ENCODE data around the gene CTXND1.

CTXND1 gene

GRCh38 chr15:80242802-80243201 lies 9.2 kb downstream of the CTXND1 start:
- Histone ChIP-seq H3K9me3 (ENCODE audit: insufficient read depth, low read length) (no peaks in the 10 kb centered on the region), H3K4me2 (ENCODE audit: low read length) (no peak overlapping the region; the same call in 1 of the 2 replicates), H3K79me2 (ENCODE audit: low read length) (no peaks in the 10 kb centered on the region), H3K27me3 (ENCODE audit: low read depth, low read length) (peaks cover 16% of the 10 kb centered on the region), H3K36me3 (replicated peaks; ENCODE audit: low read depth, low read length) (no peaks in the 10 kb centered on the region), H3K4me1 (ENCODE audit: low read length) (peaks cover 13% of the 10 kb centered on the region), H2AFZ (ENCODE audit: low read depth, low read length) (peak overlapping the region; percentile 97), H3K9ac (ENCODE audit: low read length) (no peak overlapping the region), H3K27ac (ENCODE audit: low read length) (no peak overlapping the region), H3K4me3 (ENCODE audit: low read length) (no peak overlapping the region), H4K20me1 (ENCODE audit: insufficient read depth, low read length) (no peaks in the 10 kb centered on the region)
- no peak for TF ChIP-seq EZH2phosphoT487 (IDR thresholded peaks at IDR 0.05; ENCODE audit: low read depth)
- TF ChIP-seq CTCF (IDR thresholded peaks at IDR 0.05; ENCODE audit: low read depth, low read length), result no peak

- H3K27me3 ChIP-seq (ENCODE audit: low read depth, low read length), result peaks cover 11% of the 10 kb centered on the region
- H3K79me2 ChIP-seq (ENCODE audit: low read length), result no peaks in the 10 kb centered on the region
- H3K9me3 ChIP-seq (ENCODE audit: insufficient read depth, low read length), result no peaks in the 10 kb centered on the region
- H3K36me3 ChIP-seq (replicated peaks; ENCODE audit: low read depth, low read length), result no peaks in the 10 kb centered on the region
- H3K4me2 ChIP-seq (ENCODE audit: low read length), result peak overlapping the region; percentile 76
- H4K20me1 ChIP-seq (ENCODE audit: insufficient read depth, low read length), result no peaks in the 10 kb centered on the region
- H3K4me3 ChIP-seq (ENCODE audit: low read length), result peak overlapping the region; percentile 63
- peak overlapping the region; percentile 97 for H2AFZ ChIP-seq (ENCODE audit: low read depth, low read length)
- no peak overlapping the region for H3K27ac ChIP-seq (ENCODE audit: low read length)
- H3K9ac ChIP-seq (ENCODE audit: low read length), result peak overlapping the region; percentile 14; the same call in 1 of the 2 replicates
- H3K4me1 ChIP-seq (ENCODE audit: low read length), result peaks cover 13% of the 10 kb centered on the region
- peak; percentile 96 for TF ChIP-seq CTCF (IDR thresholded peaks at IDR 0.05; ENCODE audit: low read depth, low read length)
- TF ChIP-seq EZH2phosphoT487 (IDR thresholded peaks at IDR 0.05; ENCODE audit: low read depth), result no peak
Observed at GRCh38 chr15:80242132-80242769, 9.8 kb downstream of the CTXND1 start.

GRCh38 chr15:80241508-80241907 lies 10.5 kb downstream of the CTXND1 start:
- Histone ChIP-seq H3K36me3 (replicated peaks; ENCODE audit: low read depth, low read length) (no peaks in the 10 kb centered on the region), H2AFZ (ENCODE audit: low read depth, low read length) (peak overlapping the region; percentile 97), H3K4me3 (ENCODE audit: low read length) (no peak overlapping the region), H3K9ac (ENCODE audit: low read length) (no peak overlapping the region), H3K4me1 (ENCODE audit: low read length) (peaks cover 13% of the 10 kb centered on the region), H3K4me2 (ENCODE audit: low read length) (peak overlapping the region; percentile 76), H4K20me1 (ENCODE audit: insufficient read depth, low read length) (no peaks in the 10 kb centered on the region), H3K27ac (ENCODE audit: low read length) (no peak overlapping the region), H3K79me2 (ENCODE audit: low read length) (no peaks in the 10 kb centered on the region), H3K9me3 (ENCODE audit: insufficient read depth, low read length) (no peaks in the 10 kb centered on the region), H3K27me3 (ENCODE audit: low read depth, low read length) (peaks cover 4% of the 10 kb centered on the region; the same call in 1 of the 2 replicates)
- TF ChIP-seq CTCF (IDR thresholded peaks at IDR 0.05; ENCODE audit: low read depth, low read length), result no peak
- no peak for TF ChIP-seq EZH2phosphoT487 (IDR thresholded peaks at IDR 0.05; ENCODE audit: low read depth)

GRCh38 chr15:80240276-80240675 lies 11.7 kb downstream of the CTXND1 start:
- H3K9me3 ChIP-seq (ENCODE audit: insufficient read depth, low read length), result no peaks in the 10 kb centered on the region
- H3K4me2 ChIP-seq (ENCODE audit: low read length), result no peak overlapping the region
- H3K27me3 ChIP-seq (ENCODE audit: low read depth, low read length), result no peaks in the 10 kb centered on the region
- H3K4me3 ChIP-seq (ENCODE audit: low read length), result no peak overlapping the region
- H3K4me1 ChIP-seq (ENCODE audit: low read length), result peaks cover 13% of the 10 kb centered on the region
- no peaks in the 10 kb centered on the region for H4K20me1 ChIP-seq (ENCODE audit: insufficient read depth, low read length)
- TF ChIP-seq CTCF (IDR thresholded peaks at IDR 0.05; ENCODE audit: low read depth, low read length) (no peak), EZH2phosphoT487 (IDR thresholded peaks at IDR 0.05; ENCODE audit: low read depth) (no peak)
- H3K27ac ChIP-seq (ENCODE audit: low read length), result no peak overlapping the region
- no peak overlapping the region for H3K9ac ChIP-seq (ENCODE audit: low read length)
- no peaks in the 10 kb centered on the region for H3K36me3 ChIP-seq (replicated peaks; ENCODE audit: low read depth, low read length)
- H3K79me2 ChIP-seq (ENCODE audit: low read length), result no peaks in the 10 kb centered on the region
- no peak overlapping the region for H2AFZ ChIP-seq (ENCODE audit: low read depth, low read length)
